Thyroid gland (tissue), 4 donors: ENCODE measurements around the gene LGR4. TPM values are rescaled to one million over a fixed set of nuclear protein-coding genes. Genes with fewer than 3 reads are reported as not detected.

Experiments used
- DNase-seq, 2 donors: peaks; one replicate each; pipeline ENCODE4 v3.0.0-alpha.2; 2019
- H3K27ac ChIP-seq, 3 donors: fragments of 200-600 bp; sonication (generic); 1 replicate in 2 of 3; 2 replicates in 1 of 3; pipeline ENCODE4 v1.5.1; 2016 to 2019; ENCODE audit warnings: mild to moderate bottlenecking in 1 of 3, moderate library complexity in 1 of 3
- H3K27me3 ChIP-seq: fragments of 200-600 bp; sonication (generic); one replicate; pipeline ENCODE4 v1.5.1; 2019
- H3K36me3 ChIP-seq, 2 donors: fragments of 200-600 bp; sonication (generic); one replicate each; pipeline ENCODE4 v1.5.1; 2016 to 2019
- H3K4me1 ChIP-seq, 2 donors: fragments of 200-600 bp; sonication (generic); one replicate each; pipeline ENCODE4 v1.5.1; 2017 to 2019
- H3K4me3 ChIP-seq, 3 donors: fragments of 200-600 bp; sonication (generic); replicated peaks in 1 of 3; 1 replicate in 2 of 3; 2 replicates in 1 of 3; pipeline ENCODE4 v1.5.1; 2016; ENCODE audit warnings: mild to moderate bottlenecking in 1 of 3
- H3K9me3 ChIP-seq: fragments of 200-600 bp; sonication (generic); one replicate; pipeline ENCODE4 v1.5.1; 2017
- POLR2A ChIP-seq, 2 donors: fragments of 450-650 bp; IDR thresholded peaks; one replicate each; pipeline ENCODE4 v1.6.1; 2017; ENCODE audit warnings: antibody characterized with exemption in 2 of 2, mild to moderate bottlenecking in 2 of 2, moderate library complexity in 1 of 2
- WGBS, 2 donors: methylation state at CpG; one replicate each; pipeline ENCODE4 v1.1.5; 2017; 5-methylcytosine and 5-hydroxymethylcytosine counted together
- intact Hi-C: fragments of 100-400 bp; cut with DNase I; formaldehyde crosslinking; loops from one replicate; pipeline ENCODE4 v1.15.1; 2023
- total RNA-seq, 4 donors: library from RNA; depleted of rRNA; stranded (reverse); fragments of >200 nt; gene quantifications; one replicate each; pipeline ENCODE4 v1.2.3, GENCODE V29; 2016
- TF ChIP-seq, protein P1 (sequence below), 6 experiments: fragments of 200-600 bp in 3 of 6; fragments of 450-650 bp in 3 of 6; sonication (generic) in 3 of 6; IDR thresholded peaks; one replicate each; pipeline ENCODE4 v1.5.1; 2016 to 2019; ENCODE audit warnings: antibody characterized with exemption in 6 of 6, mild to moderate bottlenecking in 2 of 6, inconsistent platforms in 1 of 6, moderate library complexity in 1 of 6

LGR4 gene
- total RNA-seq, 4 donors from 2014 or later = 40.8 to 62.1 (median 50.2) TPM

DNA sequence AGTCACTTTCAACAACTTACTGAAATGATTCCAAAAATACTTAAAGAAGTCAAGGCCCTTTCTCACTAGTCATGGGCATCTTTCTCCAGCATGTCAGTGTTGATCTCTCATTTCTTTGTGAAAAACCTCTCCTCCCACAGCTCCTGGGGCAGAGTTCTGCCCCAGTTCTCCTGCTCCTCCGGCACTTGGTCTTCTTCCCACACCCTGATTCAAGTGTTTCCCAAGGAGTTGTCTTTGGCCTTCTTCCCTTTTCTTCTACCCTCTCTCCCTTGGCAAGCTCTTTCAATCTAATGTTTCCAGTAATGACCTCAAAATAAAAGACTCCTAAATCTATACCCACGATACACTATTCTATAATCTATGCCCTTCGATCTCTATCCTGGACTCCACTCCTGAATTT lies 67.5 kb downstream of the LGR4 start:
- WGBS, 2 donors = 66 to 71% methylated on average over 3 of the region's 3 CpGs
- DNase-seq = peak in 1 of 2 donors; percentile 13

DNA sequence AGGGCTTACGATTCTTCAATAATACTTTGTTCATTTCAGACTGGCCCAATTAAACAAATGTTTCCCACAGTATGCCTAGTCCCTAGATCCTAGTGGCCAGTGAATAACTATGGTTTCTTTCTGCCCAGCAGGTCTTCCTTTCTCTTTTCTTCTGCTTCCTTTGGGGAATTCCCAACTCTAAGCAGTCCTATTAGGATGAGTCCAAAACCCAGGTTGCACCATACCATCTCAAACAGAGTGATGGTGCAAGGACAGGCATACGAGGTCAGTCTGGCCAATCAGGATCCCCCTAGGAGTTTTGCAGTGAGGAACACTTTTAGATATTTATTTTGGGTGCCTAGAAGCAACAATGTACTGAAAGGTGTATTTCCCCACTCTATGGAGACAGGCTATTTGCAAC lies 68.2 kb downstream of the LGR4 start:
- H3K9me3 ChIP-seq = no peaks in the 10 kb centered on the region
- no peak for DNase-seq
- H3K36me3 ChIP-seq = no peaks in the 10 kb centered on the region
- H3K27me3 ChIP-seq = no peaks in the 10 kb centered on the region
- H3K4me1 ChIP-seq = peaks cover 16 to 24% of the 10 kb centered on the region in 2 donors
- WGBS, 2 donors = 88 to 91% methylated on average over 2 of the region's 2 CpGs
- H3K27ac ChIP-seq = no peak overlapping the region
- TF ChIP-seq, protein P1, sequence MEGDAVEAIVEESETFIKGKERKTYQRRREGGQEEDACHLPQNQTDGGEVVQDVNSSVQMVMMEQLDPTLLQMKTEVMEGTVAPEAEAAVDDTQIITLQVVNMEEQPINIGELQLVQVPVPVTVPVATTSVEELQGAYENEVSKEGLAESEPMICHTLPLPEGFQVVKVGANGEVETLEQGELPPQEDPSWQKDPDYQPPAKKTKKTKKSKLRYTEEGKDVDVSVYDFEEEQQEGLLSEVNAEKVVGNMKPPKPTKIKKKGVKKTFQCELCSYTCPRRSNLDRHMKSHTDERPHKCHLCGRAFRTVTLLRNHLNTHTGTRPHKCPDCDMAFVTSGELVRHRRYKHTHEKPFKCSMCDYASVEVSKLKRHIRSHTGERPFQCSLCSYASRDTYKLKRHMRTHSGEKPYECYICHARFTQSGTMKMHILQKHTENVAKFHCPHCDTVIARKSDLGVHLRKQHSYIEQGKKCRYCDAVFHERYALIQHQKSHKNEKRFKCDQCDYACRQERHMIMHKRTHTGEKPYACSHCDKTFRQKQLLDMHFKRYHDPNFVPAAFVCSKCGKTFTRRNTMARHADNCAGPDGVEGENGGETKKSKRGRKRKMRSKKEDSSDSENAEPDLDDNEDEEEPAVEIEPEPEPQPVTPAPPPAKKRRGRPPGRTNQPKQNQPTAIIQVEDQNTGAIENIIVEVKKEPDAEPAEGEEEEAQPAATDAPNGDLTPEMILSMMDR (IDR thresholded peaks at IDR 0.05) = no peak
- no peak for TF ChIP-seq POLR2A (IDR thresholded peaks at IDR 0.05)
- intact Hi-C loops = no loop called here
- H3K4me3 ChIP-seq = no peak overlapping the region

More for the DNA sequence above, 67.5 kb downstream of the LGR4 start:
- no peaks in the 10 kb centered on the region for H3K36me3 ChIP-seq
- H3K4me3 ChIP-seq = no peak overlapping the region
- no peaks in the 10 kb centered on the region for H3K9me3 ChIP-seq
- H3K4me1 ChIP-seq = peaks cover 16 to 24% of the 10 kb centered on the region in 2 donors
- TF ChIP-seq POLR2A (IDR thresholded peaks at IDR 0.05) = no peak
- TF ChIP-seq, protein P1 (IDR thresholded peaks at IDR 0.05) = no peak
- no peaks in the 10 kb centered on the region for H3K27me3 ChIP-seq
- intact Hi-C loops = no loop called here
- no peak overlapping the region for H3K27ac ChIP-seq

DNA sequence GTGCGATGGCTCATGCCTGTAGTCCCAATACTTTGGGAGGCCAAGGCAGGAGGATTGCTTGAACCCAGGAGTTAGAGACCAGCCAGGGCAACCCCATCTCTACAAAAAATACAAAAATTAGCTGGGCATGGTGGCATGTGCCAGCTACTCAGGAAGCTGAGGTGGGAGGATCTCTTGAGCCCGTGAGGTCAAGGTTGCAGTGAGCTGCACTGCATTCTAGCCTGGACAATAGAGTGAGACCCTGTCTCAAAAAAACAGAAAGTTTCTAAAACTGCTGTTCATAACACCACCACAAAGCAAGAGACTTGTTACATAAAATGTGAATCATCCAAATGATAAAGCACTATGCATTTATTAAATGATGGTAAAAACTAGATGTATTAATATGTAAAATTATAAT lies 69.4 kb downstream of the LGR4 start:
- Histone ChIP-seq H3K4me3 (no peak overlapping the region), H3K36me3 (no peaks in the 10 kb centered on the region), H3K9me3 (no peaks in the 10 kb centered on the region), H3K27me3 (no peaks in the 10 kb centered on the region), H3K27ac (no peak overlapping the region), H3K4me1 (peaks cover 16 to 24% of the 10 kb centered on the region in 2 donors)
- intact Hi-C loops = no loop called here
- TF ChIP-seq, protein P1 (IDR thresholded peaks at IDR 0.05) = no peak
- no peak for TF ChIP-seq POLR2A (IDR thresholded peaks at IDR 0.05)
- DNase-seq = no peak
- 94% methylated on average over 2 of the region's 2 CpGs for WGBS, 2 donors

DNA sequence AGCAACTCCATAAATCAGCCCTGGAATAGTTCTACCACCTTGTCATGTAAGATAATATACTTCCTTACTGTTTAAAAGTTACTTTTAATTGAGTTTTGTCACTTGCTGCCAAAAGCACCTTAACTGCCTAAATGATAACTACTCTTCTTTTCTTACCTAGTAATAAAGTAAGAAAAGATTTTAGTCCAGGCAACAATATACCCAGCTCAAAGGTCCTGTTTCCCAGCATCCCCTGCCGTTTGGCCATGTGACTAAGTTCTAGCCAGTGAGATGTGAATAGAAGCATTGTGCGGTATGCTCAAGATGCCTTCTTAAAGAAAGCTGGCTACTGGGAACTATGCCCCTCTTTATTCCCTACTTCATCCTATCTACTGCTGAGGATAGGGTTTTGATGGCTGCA lies 70.1 kb downstream of the LGR4 start:
- DNase-seq = no peak
- H3K4me1 ChIP-seq = peaks cover 16 to 24% of the 10 kb centered on the region in 2 donors
- no peaks in the 10 kb centered on the region for H3K9me3 ChIP-seq
- H3K27ac ChIP-seq = no peak overlapping the region
- intact Hi-C loops = no loop called here
- H3K27me3 ChIP-seq = no peaks in the 10 kb centered on the region
- H3K36me3 ChIP-seq = no peaks in the 10 kb centered on the region
- 97 to 98% methylated on average over 2 of the region's 2 CpGs for WGBS, 2 donors
- H3K4me3 ChIP-seq = no peak overlapping the region
- no peak for TF ChIP-seq POLR2A (IDR thresholded peaks at IDR 0.05)
- TF ChIP-seq, protein P1 (IDR thresholded peaks at IDR 0.05) = no peak

DNA sequence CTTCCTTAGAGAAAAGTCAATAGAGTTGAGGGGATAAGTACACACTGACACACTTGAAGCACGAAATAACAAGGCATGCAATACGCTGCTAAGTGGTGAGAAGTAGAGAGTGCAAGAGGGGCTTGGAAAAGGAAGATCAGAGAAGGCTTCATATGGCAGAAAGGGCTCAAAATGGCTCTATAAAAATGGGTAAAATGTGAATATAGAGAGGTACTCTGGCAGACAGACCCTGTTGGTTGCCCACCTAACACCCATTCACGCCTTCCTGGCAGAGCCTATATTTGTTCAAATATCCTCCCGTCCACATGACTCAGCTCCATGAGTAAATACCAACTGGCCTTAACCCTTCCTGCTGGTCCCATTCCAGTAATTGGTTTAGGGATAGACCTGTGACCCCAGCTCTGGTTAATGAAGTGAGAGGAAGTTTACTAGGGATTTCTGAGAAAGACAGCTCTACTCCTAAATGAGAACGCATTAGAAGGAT lies 70.7 kb downstream of the LGR4 start:
- H3K4me1 ChIP-seq = peaks cover 19 to 24% of the 10 kb centered on the region in 2 donors
- intact Hi-C loops = no loop called here
- no peak for DNase-seq
- H3K27me3 ChIP-seq = no peaks in the 10 kb centered on the region
- H3K27ac ChIP-seq = no peak overlapping the region
- TF ChIP-seq, protein P1 (IDR thresholded peaks at IDR 0.05) = no peak
- no peak for TF ChIP-seq POLR2A (IDR thresholded peaks at IDR 0.05)
- 82 to 89% methylated on average over 5 of the region's 5 CpGs for WGBS, 2 donors
- no peaks in the 10 kb centered on the region for H3K36me3 ChIP-seq
- H3K4me3 ChIP-seq = no peak overlapping the region
- no peaks in the 10 kb centered on the region for H3K9me3 ChIP-seq
